C4-2B (cell line): ENCODE results near the gene BHLHE23.

Experiments
- ZFX ChIP-seq: fragments of 450-650 bp; IDR thresholded peaks from 2 replicates; pipeline ENCODE4 v1.6.1; 2017
- TF ChIP-seq, protein P1 (sequence below): fragments of 450-650 bp; conservative IDR thresholded peaks from 2 replicates; pipeline ENCODE4 v1.5.1; 2017; ENCODE audit warnings: mild to moderate bottlenecking

DNA sequence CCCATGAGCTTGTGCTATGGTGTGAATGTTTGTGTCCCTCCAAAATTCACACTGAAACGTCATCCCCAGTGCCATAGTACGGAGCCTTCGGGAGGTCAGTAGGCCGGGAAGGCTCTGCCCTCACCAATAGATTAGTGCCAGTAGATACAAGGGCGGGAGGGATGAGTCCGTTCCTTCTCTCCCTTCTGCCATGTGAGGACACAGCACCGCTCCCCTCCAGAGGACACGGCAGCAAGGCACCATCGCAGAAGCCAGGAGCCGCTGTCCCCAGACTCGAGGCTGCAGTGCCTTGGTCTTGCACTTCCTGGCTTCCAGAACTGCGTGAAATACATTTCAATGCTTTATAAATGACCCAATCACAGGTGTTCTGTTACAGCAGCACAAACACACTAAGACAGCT, 39.2 kb upstream of the BHLHE23 start:
- TF ChIP-seq, protein P1, sequence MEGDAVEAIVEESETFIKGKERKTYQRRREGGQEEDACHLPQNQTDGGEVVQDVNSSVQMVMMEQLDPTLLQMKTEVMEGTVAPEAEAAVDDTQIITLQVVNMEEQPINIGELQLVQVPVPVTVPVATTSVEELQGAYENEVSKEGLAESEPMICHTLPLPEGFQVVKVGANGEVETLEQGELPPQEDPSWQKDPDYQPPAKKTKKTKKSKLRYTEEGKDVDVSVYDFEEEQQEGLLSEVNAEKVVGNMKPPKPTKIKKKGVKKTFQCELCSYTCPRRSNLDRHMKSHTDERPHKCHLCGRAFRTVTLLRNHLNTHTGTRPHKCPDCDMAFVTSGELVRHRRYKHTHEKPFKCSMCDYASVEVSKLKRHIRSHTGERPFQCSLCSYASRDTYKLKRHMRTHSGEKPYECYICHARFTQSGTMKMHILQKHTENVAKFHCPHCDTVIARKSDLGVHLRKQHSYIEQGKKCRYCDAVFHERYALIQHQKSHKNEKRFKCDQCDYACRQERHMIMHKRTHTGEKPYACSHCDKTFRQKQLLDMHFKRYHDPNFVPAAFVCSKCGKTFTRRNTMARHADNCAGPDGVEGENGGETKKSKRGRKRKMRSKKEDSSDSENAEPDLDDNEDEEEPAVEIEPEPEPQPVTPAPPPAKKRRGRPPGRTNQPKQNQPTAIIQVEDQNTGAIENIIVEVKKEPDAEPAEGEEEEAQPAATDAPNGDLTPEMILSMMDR: no peak
- no peak for TF ChIP-seq ZFX
